Erythroblast (primary cell): Measurements from ENCODE around the gene TARP.

Experiments
- GATA1 ChIP-seq: IDR thresholded peaks from 2 replicates; pipeline ENCODE4 v1.6.1; 2011; ENCODE audit warnings: low read depth, mild to moderate bottlenecking, control low read depth, low read length, moderate library complexity
- POLR2A ChIP-seq: IDR thresholded peaks from 2 replicates; pipeline ENCODE4 v1.6.1; 2011; ENCODE audit warnings: mild to moderate bottlenecking, low read length

DNA sequence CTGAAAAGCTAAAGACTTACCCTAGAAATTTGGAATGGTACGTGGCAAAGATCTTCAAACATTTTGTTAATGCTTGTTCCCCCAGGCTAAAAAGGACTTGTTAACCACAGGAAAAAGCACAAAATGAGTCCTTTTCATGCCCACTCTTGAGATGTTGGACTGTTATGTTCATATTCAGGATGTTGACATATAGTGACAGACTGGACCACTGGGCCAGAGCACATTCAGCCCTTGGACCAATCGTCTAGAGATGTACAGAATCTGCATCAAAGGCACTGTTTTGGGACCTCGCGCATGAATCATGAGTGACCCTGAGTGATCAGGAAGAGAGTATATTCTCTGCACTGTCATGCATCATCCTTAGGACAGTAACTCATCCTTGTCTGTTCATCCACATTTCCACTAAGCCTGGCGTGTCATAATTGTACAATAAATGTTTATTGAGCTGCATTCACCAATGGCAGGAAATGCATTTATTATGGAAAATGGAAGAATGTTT, 25.3 kb downstream of the TARP start:
- TF ChIP-seq POLR2A (no peak), GATA1 (no peak)
